Measurements from ENCODE around the gene BRD3OS. TPM values are rescaled to one million over a fixed set of nuclear protein-coding genes. Genes with fewer than 3 reads are reported as not detected.
"Not testable (repeated sequence)": the region's sequence is repeated elsewhere in the genome, so short reads cannot be mapped to it uniquely, and the experiment has no call there.

Gene BRD3OS
- total RNA-seq, 1 experiment from 2014 or later = 13.5 TPM

GRCh38 chr9:133987446-133987788 is 37.9 kb upstream of the BRD3OS start:
- Histone ChIP-seq H3K4me3 (ENCODE audit: low read depth, low read length, poor library complexity, severe bottlenecking) (no peak overlapping the region), H3K27ac (ENCODE audit: low read depth, low read length, poor library complexity, severe bottlenecking) (no peak overlapping the region), H3K9me3 (ENCODE audit: low read depth, low read length, poor library complexity, severe bottlenecking) (no peaks in the 10 kb centered on the region), H3K4me1 (ENCODE audit: insufficient read depth, low read length, poor library complexity, severe bottlenecking) (peaks cover 8% of the 10 kb centered on the region), H3K27me3 (replicated peaks; ENCODE audit: insufficient read depth, low read depth, low read length, poor library complexity) (no peaks in the 10 kb centered on the region), H3K36me3 (ENCODE audit: insufficient read depth, low read length, poor library complexity, severe bottlenecking) (no peaks in the 10 kb centered on the region)
- BruUV-seq (replicated peaks) = no TSS peak
- ChIA-PET CTCF (no interaction called here), POLR2A (ENCODE audit: low non-redundant PET) (no interaction called here)
- TF ChIP-seq EZH2 (IDR thresholded peaks at IDR 0.05; ENCODE audit: borderline replicate concordance, low read depth, low read length, poor library complexity, severe bottlenecking) = no peak
- no peak for TF ChIP-seq CTCF (conservative IDR thresholded peaks at IDR 0.05; ENCODE audit: low read depth, low read length)
- intact Hi-C loops (cut with micrococcal nuclease; ENCODE audit: unreplicated experiment) = no loop called here
- no peak for DNase-seq (ENCODE audit: low spot score)

GRCh38 chr9:133987946-133988665 is 37.2 kb upstream of the BRD3OS start:
- no peak for TF ChIP-seq CTCF (conservative IDR thresholded peaks at IDR 0.05; ENCODE audit: low read depth, low read length)
- TF ChIP-seq EZH2 (IDR thresholded peaks at IDR 0.05; ENCODE audit: borderline replicate concordance, low read depth, low read length, poor library complexity, severe bottlenecking) = no peak
- ChIA-PET CTCF (no interaction called here), POLR2A (ENCODE audit: low non-redundant PET) (no interaction called here)
- no TSS peak for BruUV-seq (replicated peaks)
- H3K27me3 ChIP-seq (replicated peaks; ENCODE audit: insufficient read depth, low read depth, low read length, poor library complexity) = no peaks in the 10 kb centered on the region
- H3K4me1 ChIP-seq (ENCODE audit: insufficient read depth, low read length, poor library complexity, severe bottlenecking) = peaks cover 8% of the 10 kb centered on the region
- no peak overlapping the region for H3K4me3 ChIP-seq (ENCODE audit: low read depth, low read length, poor library complexity, severe bottlenecking)
- DNase-seq (ENCODE audit: low spot score) = no peak
- H3K27ac ChIP-seq (ENCODE audit: low read depth, low read length, poor library complexity, severe bottlenecking) = no peak overlapping the region
- no peaks in the 10 kb centered on the region for H3K36me3 ChIP-seq (ENCODE audit: insufficient read depth, low read length, poor library complexity, severe bottlenecking)
- no peaks in the 10 kb centered on the region for H3K9me3 ChIP-seq (ENCODE audit: low read depth, low read length, poor library complexity, severe bottlenecking)
- intact Hi-C loops (cut with micrococcal nuclease; ENCODE audit: unreplicated experiment) = no loop called here

GRCh38 chr9:133988771-133989170 is 36.5 kb upstream of the BRD3OS start:
- H3K27ac ChIP-seq (ENCODE audit: low read depth, low read length, poor library complexity, severe bottlenecking); BruUV-seq (replicated peaks); intact Hi-C loops (cut with micrococcal nuclease; ENCODE audit: unreplicated experiment); H3K9me3 ChIP-seq (ENCODE audit: low read depth, low read length, poor library complexity, severe bottlenecking); H3K4me3 ChIP-seq (ENCODE audit: low read depth, low read length, poor library complexity, severe bottlenecking); DNase-seq (ENCODE audit: low spot score); H3K27me3 ChIP-seq (replicated peaks; ENCODE audit: insufficient read depth, low read depth, low read length, poor library complexity); CTCF ChIA-PET; H3K36me3 ChIP-seq (ENCODE audit: insufficient read depth, low read length, poor library complexity, severe bottlenecking); POLR2A ChIA-PET (ENCODE audit: low non-redundant PET): not testable (repeated sequence)
- peaks cover 11% of the 10 kb centered on the region for H3K4me1 ChIP-seq (ENCODE audit: insufficient read depth, low read length, poor library complexity, severe bottlenecking)
